Stimulated activated CD8-positive, alpha-beta memory T cell treated with anti-CD3 and anti-CD28 coated beads, Interleukin-2, amount 100 ng/mL, for 1 hour (primary cell): ENCODE data around the gene MRTO4.
"Not testable (repeated sequence)": the region's sequence is repeated elsewhere in the genome, so short reads cannot be mapped to it uniquely, and the experiment has no call there.

ENCODE experiments used
- DNase-seq, 2 donors: peaks; one replicate each; pipeline ENCODE4 v3.0.0-alpha.2; 2020; ENCODE audit warnings: low read depth in 2 of 2

MRTO4 gene

DNA sequence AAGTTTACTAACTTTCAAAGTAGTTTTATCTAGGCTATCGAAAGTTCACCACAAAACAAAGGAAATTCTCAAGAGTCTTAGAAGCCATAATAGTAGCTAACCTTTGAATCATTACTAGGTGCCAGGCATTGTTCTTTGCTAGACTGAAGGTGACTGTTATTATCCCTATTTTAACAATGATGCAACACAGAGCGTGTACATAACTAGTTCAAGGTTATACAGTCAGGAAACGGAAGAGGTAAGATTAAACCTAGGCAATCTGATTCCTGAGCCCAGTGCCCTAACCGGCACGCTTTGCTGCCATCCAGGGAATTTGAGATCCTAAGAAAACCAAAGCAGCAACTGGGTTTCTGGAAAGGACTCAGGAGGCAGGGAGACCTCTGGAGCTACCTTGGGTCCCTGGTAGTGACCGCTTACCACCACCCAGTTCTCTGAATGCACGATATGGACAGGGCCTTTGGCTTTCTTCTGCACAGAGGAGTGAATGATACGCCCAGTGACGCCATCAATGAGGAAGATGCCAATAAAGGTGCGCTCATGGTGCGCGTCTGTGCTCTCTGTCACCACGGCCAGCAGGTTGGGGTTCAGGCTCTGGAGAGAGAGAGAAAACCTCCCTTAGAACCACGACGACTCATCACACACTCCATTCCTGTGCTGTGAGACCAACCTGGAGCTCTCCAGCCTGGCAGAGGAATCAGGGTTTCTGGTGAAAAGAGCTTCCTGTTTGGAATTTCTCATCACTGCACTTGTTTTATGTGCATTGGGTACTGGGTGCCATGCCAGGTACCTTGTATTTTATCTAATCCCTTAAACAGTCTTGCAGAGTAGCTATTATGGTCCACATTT is 28.4 kb upstream of the MRTO4 start:
- DNase-seq, result no peak

DNA sequence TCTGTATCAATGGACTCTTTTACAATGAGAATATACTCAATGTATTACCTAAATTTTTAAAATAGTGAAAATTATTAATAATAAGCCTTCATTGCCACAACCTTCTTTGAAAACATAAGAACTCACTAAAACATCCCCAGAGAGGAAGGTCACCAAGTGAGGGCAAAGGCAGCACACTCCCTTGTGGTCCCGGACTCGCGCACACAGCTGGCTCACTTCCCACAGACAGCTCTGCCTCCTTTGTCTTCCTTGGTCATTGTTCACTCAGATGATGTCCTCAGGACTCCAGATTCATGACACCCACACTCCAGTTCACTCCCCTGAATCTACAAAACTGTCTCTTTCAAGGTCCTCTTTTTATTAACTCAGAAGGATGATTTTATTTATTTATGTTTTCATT is 22.4 kb upstream of the MRTO4 start:
- no peak for DNase-seq

DNA sequence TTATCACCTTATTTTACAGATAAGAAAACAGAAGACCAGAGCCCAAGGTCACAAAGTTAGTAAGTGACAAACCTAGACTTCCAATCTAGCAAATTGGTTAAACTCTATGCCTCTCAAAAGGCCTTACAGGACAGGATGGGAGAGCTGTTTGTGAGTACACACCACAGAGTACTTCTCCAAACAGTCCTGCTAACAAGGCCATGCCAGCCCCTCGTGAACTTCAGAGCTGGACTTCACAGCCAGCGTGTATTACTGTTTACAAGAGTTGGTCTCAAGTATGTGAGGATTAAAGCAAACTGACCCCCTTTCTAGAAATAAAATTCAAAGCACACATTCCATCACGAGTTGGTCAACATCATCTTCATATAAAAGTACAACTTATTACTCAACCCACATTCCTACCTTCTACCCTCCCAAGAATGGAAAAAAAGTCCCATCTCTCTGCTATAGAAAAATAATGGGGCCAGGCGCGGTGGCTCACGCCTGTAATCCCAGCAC is 21.7 kb upstream of the MRTO4 start:
- no peak for DNase-seq

GRCh38 chr1:19231736-19232523 is 19.7 kb upstream of the MRTO4 start:
- DNase-seq, result not testable (repeated sequence)

DNA sequence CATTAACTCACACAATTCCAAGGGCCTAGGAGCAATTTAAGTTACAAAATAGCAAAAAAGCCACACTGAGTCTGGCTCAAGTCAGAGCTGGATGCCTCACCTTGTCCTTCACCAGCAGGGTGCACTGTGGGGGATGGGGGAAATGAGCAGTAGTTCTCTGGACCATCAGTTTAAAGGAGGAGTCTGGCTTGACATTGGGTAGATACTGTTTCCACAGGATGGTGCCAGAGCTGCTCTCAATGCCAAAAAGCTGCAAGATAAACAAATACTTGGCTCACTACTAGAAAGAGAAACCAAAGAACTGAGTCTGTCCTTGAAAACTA is 19.1 kb upstream of the MRTO4 start:
- DNase-seq, result no peak

DNA sequence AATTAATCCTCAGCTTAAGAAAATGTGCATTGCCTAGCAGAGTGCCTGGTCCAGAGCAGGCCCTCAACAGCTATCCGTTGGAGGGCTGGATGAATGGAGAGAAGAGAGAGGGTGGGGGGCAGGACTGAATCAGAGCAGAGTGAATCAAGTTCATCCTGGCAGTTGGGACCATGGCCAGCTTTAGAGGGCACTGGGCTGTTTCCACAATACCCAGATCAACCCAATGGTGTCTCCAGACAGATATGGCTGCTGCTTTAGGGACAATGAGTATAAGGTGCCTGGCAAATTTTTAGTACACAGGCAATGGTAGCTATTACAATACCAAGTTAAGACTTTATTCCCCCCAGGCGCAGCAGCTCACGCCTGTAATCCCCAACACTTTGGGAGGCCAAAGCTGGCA is 17.4 kb upstream of the MRTO4 start:
- DNase-seq, result no peak

DNA sequence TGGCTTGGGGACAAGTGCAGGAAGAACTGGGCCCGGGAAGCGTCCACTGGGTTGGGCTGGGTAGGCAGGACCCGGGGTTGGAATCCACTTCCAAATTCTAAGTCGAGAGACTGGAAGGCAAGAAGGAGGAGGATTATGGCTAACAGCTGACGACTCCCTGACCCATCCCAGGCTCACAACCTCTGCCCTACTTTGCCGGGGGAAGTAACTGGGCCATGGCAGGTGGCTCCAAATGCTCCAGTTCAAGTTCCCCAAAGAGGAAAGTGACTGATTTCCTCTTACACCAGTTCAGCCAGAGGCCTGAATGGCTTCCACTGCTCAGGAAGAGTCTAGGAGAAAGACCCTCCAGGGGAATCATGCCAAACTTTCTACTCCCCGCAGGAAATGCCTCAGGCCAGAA is 11.7 kb upstream of the MRTO4 start:
- DNase-seq, result no peak

DNA sequence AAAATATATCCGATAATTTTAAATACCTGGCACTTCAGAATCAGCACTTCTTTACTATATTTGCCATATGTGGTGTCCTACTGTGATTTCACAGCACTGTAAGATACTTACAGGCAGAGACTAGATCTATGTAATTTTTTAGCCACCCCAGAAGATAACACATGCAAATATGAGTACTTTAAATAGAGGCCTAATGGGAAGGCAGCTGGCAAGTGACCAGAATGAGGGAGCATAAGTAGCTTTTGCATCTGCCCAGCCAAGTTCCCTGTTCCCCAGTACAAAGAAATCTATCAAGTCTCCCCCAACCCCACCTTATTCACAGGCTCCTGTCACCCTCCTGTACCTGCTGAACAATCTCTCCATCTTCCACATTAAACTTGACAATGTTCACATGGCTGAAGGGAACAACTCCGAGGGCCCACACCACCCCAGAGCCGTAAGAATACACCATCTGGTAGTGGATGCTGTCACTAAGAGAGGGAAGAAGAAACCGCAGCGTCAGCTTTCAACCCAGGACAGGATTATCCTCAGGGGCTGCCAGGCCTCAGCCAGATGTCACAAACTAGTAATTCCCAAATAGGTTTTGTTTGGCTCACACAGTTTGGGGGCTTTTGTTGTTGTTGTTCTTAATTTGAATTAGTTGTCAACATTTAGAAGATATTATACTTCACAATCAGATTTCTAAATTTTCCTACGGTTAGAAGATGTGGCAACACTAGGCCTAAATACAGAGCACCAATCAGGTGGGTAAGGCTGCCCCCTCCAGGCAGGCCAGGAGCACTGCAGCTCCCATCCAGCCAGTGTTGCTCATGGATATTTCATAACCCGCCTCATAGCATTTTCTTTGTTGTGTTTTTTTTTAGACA is 10.7 kb upstream of the MRTO4 start:
- DNase-seq, result peak; percentile 17 to 39

- DNase-seq, result no peak
Measured at GRCh38 chr1:19250629-19251304, 838 bp upstream of the MRTO4 start.

GRCh38 chr1:19254416-19254815 is 2.8 kb downstream of the MRTO4 start:
- DNase-seq, result no peak

- no peak for DNase-seq
Measured at GRCh38 chr1:19255288-19255687, 3.7 kb downstream of the MRTO4 start.

- DNase-seq, result not testable (repeated sequence)
Measured at GRCh38 chr1:19256301-19256700, 4.7 kb downstream of the MRTO4 start.

- no peak for DNase-seq
Measured at GRCh38 chr1:19257178-19257914, 5.7 kb downstream of the MRTO4 start.

GRCh38 chr1:19258353-19258752 is 6.7 kb downstream of the MRTO4 start:
- DNase-seq, result no peak

DNA sequence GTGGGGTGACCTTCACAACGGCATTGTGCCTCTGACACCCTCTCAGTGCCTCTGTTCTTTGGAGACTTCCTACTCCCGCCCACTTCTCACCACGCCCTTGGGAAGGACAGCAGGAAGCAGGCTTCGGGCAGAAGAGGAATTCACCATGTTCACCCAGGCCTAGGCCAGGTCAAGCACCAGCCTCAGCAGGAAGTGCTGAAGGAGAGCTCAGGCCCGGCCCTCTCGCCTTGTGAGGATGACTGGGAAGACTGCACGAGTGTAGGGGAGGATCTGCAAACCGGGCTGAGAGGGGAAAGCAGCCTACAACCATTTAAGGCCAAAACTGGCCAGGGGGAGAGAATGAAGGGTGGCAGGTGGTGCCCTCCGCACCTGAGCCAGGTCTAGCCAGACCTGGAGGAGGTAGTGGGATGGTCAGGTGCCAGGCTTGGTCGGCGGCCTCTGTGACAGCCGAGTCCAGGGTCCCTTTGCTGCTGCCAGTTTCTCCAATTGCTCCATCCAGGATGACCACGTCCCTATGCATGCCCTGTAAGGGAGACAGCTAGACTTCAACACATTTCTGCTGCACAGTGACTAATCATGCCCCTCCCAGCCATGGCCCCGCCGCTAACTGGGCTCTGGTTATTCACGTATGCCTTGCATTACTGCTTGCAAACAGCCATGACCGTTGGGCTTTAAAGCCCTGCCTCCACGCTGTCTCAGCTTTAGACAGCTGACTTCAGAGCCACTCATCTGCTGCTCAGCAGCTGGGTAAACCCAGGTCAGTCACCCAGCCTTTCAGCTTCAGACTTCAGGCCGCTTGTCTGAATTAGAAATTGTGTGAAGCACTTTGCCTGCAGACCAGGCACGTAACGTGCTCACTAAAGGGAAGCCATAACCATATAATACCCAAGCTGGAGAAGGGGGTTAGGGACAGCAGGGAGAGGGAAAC is 8.9 kb downstream of the MRTO4 start:
- DNase-seq, result no peak

GRCh38 chr1:19262047-19262446 is 10.4 kb downstream of the MRTO4 start:
- DNase-seq, result no peak

- DNase-seq, result no peak
Measured at GRCh38 chr1:19262744-19263143, 11.1 kb downstream of the MRTO4 start.

DNA sequence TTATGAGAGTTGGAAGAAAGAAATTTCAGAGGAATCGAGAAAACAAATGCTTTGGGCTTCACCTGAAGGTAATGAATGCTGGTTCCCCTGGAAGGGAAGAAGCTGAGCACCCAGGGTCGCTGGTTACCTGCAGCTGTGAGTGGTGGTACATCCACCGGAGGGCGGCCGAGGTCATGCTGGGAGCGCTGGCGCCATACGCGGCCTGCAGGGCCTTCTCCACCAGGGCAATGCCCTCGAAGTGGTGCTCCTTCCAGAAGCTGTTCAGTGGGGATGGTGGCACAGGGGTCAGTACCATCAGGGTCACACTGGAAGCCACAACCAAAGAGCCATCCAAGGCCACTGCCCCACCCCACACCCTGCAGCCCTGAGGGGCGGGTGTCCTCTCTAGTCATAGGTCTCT is 16.8 kb downstream of the MRTO4 start:
- DNase-seq, result no peak

- not testable (repeated sequence) for DNase-seq
Measured at GRCh38 chr1:19269427-19270342, 18.1 kb downstream of the MRTO4 start.
